Measurements from ENCODE around the gene UNK.

The UNK gene

GRCh38 chr17:75845933-75846691 lies 61.5 kb downstream of the UNK start:
- no peak overlapping the region for H3K4me3 ChIP-seq (ENCODE audit: control insufficient read depth, low read depth, low read length)
- DNase-seq (ENCODE audit: low read depth): no peak
- no peak for TF ChIP-seq CTCF (conservative IDR thresholded peaks at IDR 0.05; ENCODE audit: control insufficient read depth, insufficient read depth, low read depth, low read length)

- no peak overlapping the region for H3K4me3 ChIP-seq (ENCODE audit: control insufficient read depth, low read depth, low read length)
- TF ChIP-seq CTCF (conservative IDR thresholded peaks at IDR 0.05; ENCODE audit: control insufficient read depth, insufficient read depth, low read depth, low read length): no peak
- no peak for DNase-seq (ENCODE audit: low read depth)
Observed at GRCh38 chr17:75846692-75847613, 62.3 kb downstream of the UNK start.

- no peak for DNase-seq (ENCODE audit: low read depth)
- TF ChIP-seq CTCF (conservative IDR thresholded peaks at IDR 0.05; ENCODE audit: control insufficient read depth, insufficient read depth, low read depth, low read length): no peak
- H3K4me3 ChIP-seq (ENCODE audit: control insufficient read depth, low read depth, low read length): no peak overlapping the region
Observed at GRCh38 chr17:75847614-75848522, 63.3 kb downstream of the UNK start.

GRCh38 chr17:75848523-75849278 lies 64.1 kb downstream of the UNK start:
- no peak overlapping the region for H3K4me3 ChIP-seq (ENCODE audit: control insufficient read depth, low read depth, low read length)
- peak; percentile 67 for TF ChIP-seq CTCF (conservative IDR thresholded peaks at IDR 0.05; ENCODE audit: control insufficient read depth, insufficient read depth, low read depth, low read length)
- DNase-seq (ENCODE audit: low read depth): peak; percentile 51

- H3K4me3 ChIP-seq (ENCODE audit: control insufficient read depth, low read depth, low read length): no peak overlapping the region
- no peak for DNase-seq (ENCODE audit: low read depth)
- TF ChIP-seq CTCF (conservative IDR thresholded peaks at IDR 0.05; ENCODE audit: control insufficient read depth, insufficient read depth, low read depth, low read length): no peak
Observed at GRCh38 chr17:75849279-75849646, 64.7 kb downstream of the UNK start.

Data from fibroblast of mammary gland (primary cell).